HEK293 (cell line): ENCODE data around the gene MED23.

ENCODE experiments used
- BCL11B ChIP-seq: fragments of 450-650 bp; formaldehyde crosslinking; IDR thresholded peaks from 2 replicates; pipeline ENCODE4 v1.5.1; 2016; ENCODE audit warnings: low read depth, missing biosample characterization, missing genetic modification characterization
- FEZF1 ChIP-seq: fragments of 450-650 bp; formaldehyde crosslinking; IDR thresholded peaks from 2 replicates; pipeline ENCODE4 v1.5.1; 2016; ENCODE audit warnings: missing biosample characterization, missing genetic modification characterization
- GLI2 ChIP-seq: fragments of 450-650 bp; formaldehyde crosslinking; IDR thresholded peaks from 2 replicates; pipeline ENCODE4; 2017; ENCODE audit warnings: missing biosample characterization, missing genetic modification characterization, low read depth, borderline replicate concordance
- KLF10 ChIP-seq: fragments of 450-650 bp; IDR thresholded peaks from 2 replicates; pipeline ENCODE4 v1.5.1; 2018; ENCODE audit warnings: missing biosample characterization, mild to moderate bottlenecking, missing genetic modification characterization
- MZF1 ChIP-seq: fragments of 450-650 bp; formaldehyde crosslinking; IDR thresholded peaks from 2 replicates; pipeline ENCODE4 v1.5.1; 2017; ENCODE audit warnings: missing biosample characterization, missing genetic modification characterization, borderline replicate concordance
- PRDM1 ChIP-seq: fragments of 450-650 bp; formaldehyde crosslinking; IDR thresholded peaks from 2 replicates; pipeline ENCODE4; 2016; ENCODE audit warnings: missing biosample characterization, missing genetic modification characterization
- RBAK ChIP-seq: fragments of 450-650 bp; formaldehyde crosslinking; IDR thresholded peaks from 2 replicates; pipeline ENCODE4 v1.5.1; 2016; ENCODE audit warnings: missing biosample characterization, missing genetic modification characterization
- YY1 ChIP-seq: fragments of 450-650 bp; formaldehyde crosslinking; IDR thresholded peaks from 2 replicates; pipeline ENCODE4 v1.5.1; 2018; ENCODE audit warnings: missing biosample characterization, missing genetic modification characterization
- ZFHX2 ChIP-seq: fragments of 450-650 bp; formaldehyde crosslinking; conservative IDR thresholded peaks from 2 replicates; pipeline ENCODE4 v1.5.1; 2016; ENCODE audit warnings: missing biosample characterization, missing genetic modification characterization
- ZFP41 ChIP-seq: fragments of 450-650 bp; formaldehyde crosslinking; IDR thresholded peaks from 2 replicates; pipeline ENCODE4 v1.5.1; 2016; ENCODE audit warnings: missing biosample characterization, missing genetic modification characterization, borderline replicate concordance
- ZNF169 ChIP-seq: fragments of 450-650 bp; formaldehyde crosslinking; IDR thresholded peaks from 2 replicates; pipeline ENCODE4 v1.5.1; 2016; ENCODE audit warnings: missing biosample characterization, missing genetic modification characterization
- ZNF2 ChIP-seq: fragments of 450-650 bp; formaldehyde crosslinking; IDR thresholded peaks from 2 replicates; pipeline ENCODE4 v1.5.1; 2016; ENCODE audit warnings: missing biosample characterization, missing genetic modification characterization
- ZNF202 ChIP-seq: fragments of 450-650 bp; formaldehyde crosslinking; IDR thresholded peaks from 2 replicates; pipeline ENCODE4 v1.5.1; 2016; ENCODE audit warnings: missing biosample characterization, missing genetic modification characterization, borderline replicate concordance
- ZNF239 ChIP-seq: fragments of 450-650 bp; formaldehyde crosslinking; IDR thresholded peaks from 2 replicates; pipeline ENCODE4 v1.5.1; 2016; ENCODE audit warnings: missing biosample characterization, missing genetic modification characterization
- ZNF248 ChIP-seq: fragments of 450-650 bp; formaldehyde crosslinking; IDR thresholded peaks from 2 replicates; pipeline ENCODE4 v1.5.1; 2017; ENCODE audit warnings: missing biosample characterization, missing genetic modification characterization
- ZNF292 ChIP-seq: fragments of 450-650 bp; formaldehyde crosslinking; IDR thresholded peaks from 2 replicates; pipeline ENCODE4 v1.5.1; 2016; ENCODE audit warnings: low read depth, missing biosample characterization, missing genetic modification characterization, borderline replicate concordance
- ZNF341 ChIP-seq: fragments of 450-650 bp; formaldehyde crosslinking; IDR thresholded peaks from 2 replicates; pipeline ENCODE4; 2016; ENCODE audit warnings: low read depth, missing biosample characterization, missing genetic modification characterization
- ZNF423 ChIP-seq: fragments of 450-650 bp; formaldehyde crosslinking; IDR thresholded peaks from 2 replicates; pipeline ENCODE4 v1.5.1; 2016; ENCODE audit warnings: missing biosample characterization, missing genetic modification characterization
- ZNF473 ChIP-seq: fragments of 450-650 bp; formaldehyde crosslinking; IDR thresholded peaks from 2 replicates; pipeline ENCODE4 v1.5.1; 2017; ENCODE audit warnings: missing biosample characterization, missing genetic modification characterization
- ZNF529 ChIP-seq: fragments of 450-650 bp; formaldehyde crosslinking; IDR thresholded peaks from 2 replicates; pipeline ENCODE4 v1.5.1; 2017; ENCODE audit warnings: missing genetic modification characterization, missing biosample characterization; ENCODE audit not compliant: insufficient replicate concordance
- ZNF571 ChIP-seq: fragments of 450-650 bp; formaldehyde crosslinking; IDR thresholded peaks from 2 replicates; pipeline ENCODE4 v1.5.0; 2017; ENCODE audit warnings: missing biosample characterization, missing genetic modification characterization
- ZNF610 ChIP-seq: fragments of 450-650 bp; formaldehyde crosslinking; IDR thresholded peaks from 2 replicates; pipeline ENCODE4 v1.5.1; 2016; ENCODE audit warnings: missing biosample characterization, missing genetic modification characterization, borderline replicate concordance
- ZNF623 ChIP-seq: fragments of 450-650 bp; formaldehyde crosslinking; IDR thresholded peaks from 2 replicates; pipeline ENCODE4 v1.5.1; 2016; ENCODE audit warnings: missing biosample characterization, missing genetic modification characterization
- ZNF624 ChIP-seq: fragments of 450-650 bp; formaldehyde crosslinking; IDR thresholded peaks from 2 replicates; pipeline ENCODE4 v1.5.1; 2017; ENCODE audit warnings: missing biosample characterization, missing genetic modification characterization
- ZNF629 ChIP-seq: fragments of 450-650 bp; formaldehyde crosslinking; IDR thresholded peaks from 2 replicates; pipeline ENCODE4 v1.5.1; 2017; ENCODE audit warnings: missing biosample characterization, missing genetic modification characterization
- ZNF660 ChIP-seq: fragments of 450-650 bp; IDR thresholded peaks from 2 replicates; pipeline ENCODE4 v1.5.1; 2018; ENCODE audit warnings: missing biosample characterization, mild to moderate bottlenecking, missing genetic modification characterization
- ZNF677 ChIP-seq: fragments of 450-650 bp; IDR thresholded peaks from 2 replicates; pipeline ENCODE4 v1.5.0; 2018; ENCODE audit warnings: missing biosample characterization, mild to moderate bottlenecking, missing genetic modification characterization, moderate library complexity
- ZNF777 ChIP-seq: fragments of 450-650 bp; formaldehyde crosslinking; IDR thresholded peaks from 2 replicates; pipeline ENCODE4 v1.5.1; 2017; ENCODE audit warnings: missing biosample characterization, missing genetic modification characterization, borderline replicate concordance
- ZNF791 ChIP-seq: fragments of 450-650 bp; formaldehyde crosslinking; IDR thresholded peaks from 2 replicates; pipeline ENCODE4 v1.5.1; 2016; ENCODE audit warnings: missing biosample characterization, missing genetic modification characterization
- ZNF792 ChIP-seq: fragments of 450-650 bp; formaldehyde crosslinking; IDR thresholded peaks from 2 replicates; pipeline ENCODE4 v1.5.1; 2016; ENCODE audit warnings: missing biosample characterization, missing genetic modification characterization
- ZNF843 ChIP-seq: fragments of 450-650 bp; formaldehyde crosslinking; IDR thresholded peaks from 2 replicates; pipeline ENCODE4 v1.5.1; 2016; ENCODE audit warnings: missing biosample characterization, missing genetic modification characterization
- TF ChIP-seq, protein P1 (sequence below): fragments of 450-650 bp; IDR thresholded peaks from 2 replicates; pipeline ENCODE4 v1.5.1; 2018; ENCODE audit warnings: missing biosample characterization, mild to moderate bottlenecking, missing genetic modification characterization
- TF ChIP-seq, protein P2 (sequence below): fragments of 450-650 bp; formaldehyde crosslinking; IDR thresholded peaks from 2 replicates; pipeline ENCODE4; 2016; ENCODE audit warnings: missing biosample characterization, missing genetic modification characterization
- TF ChIP-seq, protein P3 (sequence below): fragments of 450-650 bp; formaldehyde crosslinking; IDR thresholded peaks from 2 replicates; pipeline ENCODE4 v1.5.1; 2016; ENCODE audit warnings: missing biosample characterization, missing genetic modification characterization, low read depth
- TF ChIP-seq, protein P4 (sequence below): fragments of 450-650 bp; formaldehyde crosslinking; IDR thresholded peaks from 2 replicates; pipeline ENCODE4 v1.5.1; 2016; ENCODE audit warnings: missing biosample characterization, missing genetic modification characterization

Gene MED23

DNA sequence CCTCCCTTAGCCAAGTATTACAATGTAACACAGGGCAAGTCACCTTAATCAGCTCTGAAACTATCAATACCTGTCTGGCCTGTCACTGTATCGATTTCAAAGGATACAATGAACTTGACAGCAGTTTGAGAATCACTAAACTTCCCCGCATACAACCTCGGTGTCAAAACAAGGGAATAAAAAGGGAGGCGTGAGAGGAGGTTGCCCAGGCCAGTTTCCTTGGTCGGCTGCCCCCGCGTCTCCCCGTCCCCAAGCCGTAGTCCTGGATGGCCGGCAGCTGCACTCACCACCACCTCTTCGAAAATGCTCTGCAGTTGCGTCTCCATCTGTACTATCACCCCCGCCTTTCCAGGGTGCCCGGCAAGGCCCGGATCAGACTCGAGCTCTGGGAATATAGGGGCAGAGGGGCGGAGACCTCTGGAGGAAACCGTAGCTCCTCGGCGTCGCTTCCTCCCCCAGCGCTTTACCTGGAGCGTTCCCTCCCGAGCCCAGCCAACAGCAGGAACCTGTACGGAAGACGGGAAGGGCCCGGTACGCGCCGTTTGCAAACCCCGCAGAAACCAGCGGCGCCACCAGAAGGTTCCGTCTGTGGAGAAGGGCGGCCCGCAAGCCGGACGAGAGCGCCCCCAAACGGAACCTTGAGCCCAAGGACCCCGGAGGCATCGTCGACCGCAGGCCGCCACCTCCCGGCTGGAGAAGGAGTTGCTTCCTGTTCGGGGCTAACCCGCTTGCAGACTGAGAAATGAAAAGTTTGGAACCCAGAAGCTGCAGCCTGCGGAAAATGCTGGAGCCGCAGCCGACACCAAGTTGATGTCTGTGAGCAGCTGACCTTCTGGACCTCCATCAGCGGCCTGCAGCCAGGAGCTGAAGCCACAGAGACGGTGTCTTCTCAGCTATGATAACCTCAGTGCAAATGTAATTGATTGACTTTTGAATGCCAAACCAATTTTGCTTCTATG lies at the start of gene MED23 (continued):
- TF ChIP-seq PRDM1 (tag by site-specific recombination) (no peak), ZNF571 (tag by site-specific recombination) (no peak), ZNF169 (no peak), ZNF341 (peak; percentile 96), ZNF473 (tag by site-specific recombination) (no peak), ZNF791 (tag by site-specific recombination) (no peak), ZNF423 (tag by site-specific recombination) (no peak), ZNF843 (peak; percentile 79), ZNF624 (tag by site-specific recombination) (no peak), FEZF1 (tag by site-specific recombination) (no peak), ZNF660 (tag by site-specific recombination) (peak; percentile 100), KLF10 (tag by site-specific recombination) (peak; percentile 79; the same call in 1 of the 2 replicates), ZFP41 (tag by site-specific recombination) (peak; percentile 92; the same call in 1 of the 2 replicates), RBAK (tag by site-specific recombination) (no peak), ZNF239 (tag by site-specific recombination) (peak; percentile 79), ZNF610 (peak; percentile 93), MZF1 (peak; percentile 65; the same call in 1 of the 2 replicates), GLI2 (no peak; the same call in 1 of the 2 replicates), ZNF2 (tag by site-specific recombination) (peak; percentile 99), ZNF623 (tag by site-specific recombination) (peak; percentile 47), ZNF677 (tag by site-specific recombination) (0 out of 2 replicates have a peak, but pooled peaks have one; percentile 16), ZNF248 (tag by site-specific recombination) (no peak), ZNF202 (tag by site-specific recombination) (no peak), YY1 (tag by site-specific recombination) (peak; percentile 91), ZNF529 (tag by site-specific recombination) (peak; percentile 31), ZNF792 (tag by site-specific recombination) (no peak), ZNF292 (tag by site-specific recombination) (no peak), BCL11B (tag by site-specific recombination) (peak; percentile 70), ZFHX2 (peak; percentile 26), ZNF777 (tag by site-specific recombination) (no peak), ZNF629 (peak; percentile 89)
- TF ChIP-seq, protein P1, sequence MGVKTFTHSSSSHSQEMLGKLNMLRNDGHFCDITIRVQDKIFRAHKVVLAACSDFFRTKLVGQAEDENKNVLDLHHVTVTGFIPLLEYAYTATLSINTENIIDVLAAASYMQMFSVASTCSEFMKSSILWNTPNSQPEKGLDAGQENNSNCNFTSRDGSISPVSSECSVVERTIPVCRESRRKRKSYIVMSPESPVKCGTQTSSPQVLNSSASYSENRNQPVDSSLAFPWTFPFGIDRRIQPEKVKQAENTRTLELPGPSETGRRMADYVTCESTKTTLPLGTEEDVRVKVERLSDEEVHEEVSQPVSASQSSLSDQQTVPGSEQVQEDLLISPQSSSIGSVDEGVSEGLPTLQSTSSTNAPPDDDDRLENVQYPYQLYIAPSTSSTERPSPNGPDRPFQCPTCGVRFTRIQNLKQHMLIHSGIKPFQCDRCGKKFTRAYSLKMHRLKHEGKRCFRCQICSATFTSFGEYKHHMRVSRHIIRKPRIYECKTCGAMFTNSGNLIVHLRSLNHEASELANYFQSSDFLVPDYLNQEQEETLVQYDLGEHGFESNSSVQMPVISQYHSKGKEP = peak; percentile 89
- TF ChIP-seq, protein P2, sequence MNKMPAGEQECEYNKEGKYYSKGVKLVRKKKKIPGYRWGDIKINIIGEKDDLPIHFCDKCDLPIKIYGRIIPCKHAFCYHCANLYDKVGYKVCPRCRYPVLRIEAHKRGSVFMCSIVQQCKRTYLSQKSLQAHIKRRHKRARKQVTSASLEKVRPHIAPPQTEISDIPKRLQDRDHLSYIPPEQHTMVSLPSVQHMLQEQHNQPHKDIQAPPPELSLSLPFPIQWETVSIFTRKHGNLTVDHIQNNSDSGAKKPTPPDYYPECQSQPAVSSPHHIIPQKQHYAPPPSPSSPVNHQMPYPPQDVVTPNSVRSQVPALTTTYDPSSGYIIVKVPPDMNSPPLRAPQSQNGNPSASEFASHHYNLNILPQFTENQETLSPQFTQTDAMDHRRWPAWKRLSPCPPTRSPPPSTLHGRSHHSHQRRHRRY = no peak
- TF ChIP-seq, protein P3, sequence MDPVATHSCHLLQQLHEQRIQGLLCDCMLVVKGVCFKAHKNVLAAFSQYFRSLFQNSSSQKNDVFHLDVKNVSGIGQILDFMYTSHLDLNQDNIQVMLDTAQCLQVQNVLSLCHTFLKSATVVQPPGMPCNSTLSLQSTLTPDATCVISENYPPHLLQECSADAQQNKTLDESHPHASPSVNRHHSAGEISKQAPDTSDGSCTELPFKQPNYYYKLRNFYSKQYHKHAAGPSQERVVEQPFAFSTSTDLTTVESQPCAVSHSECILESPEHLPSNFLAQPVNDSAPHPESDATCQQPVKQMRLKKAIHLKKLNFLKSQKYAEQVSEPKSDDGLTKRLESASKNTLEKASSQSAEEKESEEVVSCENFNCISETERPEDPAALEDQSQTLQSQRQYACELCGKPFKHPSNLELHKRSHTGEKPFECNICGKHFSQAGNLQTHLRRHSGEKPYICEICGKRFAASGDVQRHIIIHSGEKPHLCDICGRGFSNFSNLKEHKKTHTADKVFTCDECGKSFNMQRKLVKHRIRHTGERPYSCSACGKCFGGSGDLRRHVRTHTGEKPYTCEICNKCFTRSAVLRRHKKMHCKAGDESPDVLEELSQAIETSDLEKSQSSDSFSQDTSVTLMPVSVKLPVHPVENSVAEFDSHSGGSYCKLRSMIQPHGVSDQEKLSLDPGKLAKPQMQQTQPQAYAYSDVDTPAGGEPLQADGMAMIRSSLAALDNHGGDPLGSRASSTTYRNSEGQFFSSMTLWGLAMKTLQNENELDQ (tag by site-specific recombination) = no peak
- TF ChIP-seq, protein P4, sequence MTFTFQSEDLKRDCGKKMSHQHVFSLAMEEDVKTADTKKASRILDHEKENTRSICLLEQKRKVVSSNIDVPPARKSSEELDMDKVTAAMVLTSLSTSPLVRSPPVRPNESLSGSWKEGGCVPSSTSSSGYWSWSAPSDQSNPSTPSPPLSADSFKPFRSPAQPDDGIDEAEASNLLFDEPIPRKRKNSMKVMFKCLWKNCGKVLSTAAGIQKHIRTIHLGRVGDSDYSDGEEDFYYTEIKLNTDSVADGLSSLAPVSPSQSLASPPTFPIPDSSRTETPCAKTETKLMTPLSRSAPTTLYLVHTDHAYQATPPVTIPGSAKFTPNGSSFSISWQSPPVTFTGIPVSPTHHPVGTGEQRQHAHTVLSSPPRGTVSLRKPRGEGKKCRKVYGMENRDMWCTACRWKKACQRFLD = no peak
